WTC11 (cell line): ENCODE results near the gene SNRPD2. TPM values are rescaled to one million over a fixed set of nuclear protein-coding genes. Genes with fewer than 3 reads are reported as not detected.

Experiments used
- CREB1 ChIP-seq: sonication (generic); formaldehyde crosslinking; IDR thresholded peaks from 2 replicates; pipeline ENCODE4 v1.8.0; 2023; ENCODE audit warnings: mild to moderate bottlenecking, missing genetic modification reagents
- JAZF1 ChIP-seq: fragments of 250-450 bp; sonication (Bioruptor Pico); IDR thresholded peaks from 2 replicates; pipeline ENCODE4 v1.9.0; 2021; ENCODE audit warnings: moderate library complexity, mild to moderate bottlenecking, inconsistent platforms
- KAT7 ChIP-seq: sonication (generic); formaldehyde crosslinking; IDR thresholded peaks from 2 replicates; pipeline ENCODE4 v1.8.1; 2023; ENCODE audit warnings: missing genetic modification reagents, mild to moderate bottlenecking, borderline replicate concordance
- MYBL2 ChIP-seq: sonication (generic); formaldehyde crosslinking; IDR thresholded peaks from 2 replicates; pipeline ENCODE4 v1.8.1; 2023; ENCODE audit warnings: mild to moderate bottlenecking, moderate library complexity, missing genetic modification reagents
- SOX15 ChIP-seq: fragments of 250-450 bp; sonication (Bioruptor Pico); IDR thresholded peaks from 2 replicates; pipeline ENCODE4 v1.9.0; 2021; ENCODE audit warnings: mild to moderate bottlenecking
- TCF7 ChIP-seq: sonication (generic); formaldehyde crosslinking; IDR thresholded peaks from 2 replicates; pipeline ENCODE4 v1.8.0; 2022; ENCODE audit warnings: mild to moderate bottlenecking, low read depth, missing genetic modification reagents, moderate library complexity
- TEAD1 ChIP-seq: sonication (generic); formaldehyde crosslinking; IDR thresholded peaks from 2 replicates; pipeline ENCODE4 v1.8.0; 2022; ENCODE audit warnings: mild to moderate bottlenecking, missing genetic modification reagents
- ZNF219 ChIP-seq: sonication (generic); formaldehyde crosslinking; IDR thresholded peaks from 2 replicates; pipeline ENCODE4 v1.8.0; 2023; ENCODE audit warnings: missing genetic modification reagents, mild to moderate bottlenecking, borderline replicate concordance
- ZNF232 ChIP-seq: sonication (generic); formaldehyde crosslinking; IDR thresholded peaks from 2 replicates; pipeline ENCODE4 v1.8.0; 2022; ENCODE audit warnings: mild to moderate bottlenecking, missing genetic modification reagents
- ZNF317 ChIP-seq: sonication (generic); formaldehyde crosslinking; IDR thresholded peaks from 2 replicates; pipeline ENCODE4 v1.8.1; 2023; ENCODE audit warnings: low read depth, mild to moderate bottlenecking, moderate library complexity, missing genetic modification reagents, borderline replicate concordance
- ZNF671 ChIP-seq: fragments of 250-450 bp; sonication (Bioruptor Pico); IDR thresholded peaks from 2 replicates; pipeline ENCODE4 v1.8.0; 2021; ENCODE audit warnings: mild to moderate bottlenecking
- total RNA-seq: library from RNA; stranded (reverse); gene quantifications from 3 replicates; pipeline ENCODE4 v1.2.3, GENCODE V29; 2021
- TF ChIP-seq, protein P1 (sequence below): sonication (generic); formaldehyde crosslinking; IDR thresholded peaks from 2 replicates; pipeline ENCODE4 v1.8.1; 2022; ENCODE audit warnings: missing genetic modification reagents, borderline replicate concordance
- TF ChIP-seq, protein P2 (sequence below): sonication (generic); formaldehyde crosslinking; IDR thresholded peaks from 2 replicates; pipeline ENCODE4 v1.8.0; 2022; ENCODE audit warnings: mild to moderate bottlenecking, missing genetic modification reagents
- TF ChIP-seq, protein P3 (sequence below): fragments of 200-600 bp; IDR thresholded peaks from 2 replicates; pipeline ENCODE4 v1.8.0; 2022; ENCODE audit warnings: antibody characterized with exemption
- TF ChIP-seq, protein P4 (sequence below): sonication (generic); formaldehyde crosslinking; IDR thresholded peaks from 2 replicates; pipeline ENCODE4 v1.8.0; 2022; ENCODE audit warnings: mild to moderate bottlenecking, missing genetic modification reagents
- TF ChIP-seq, protein P5 (sequence below): sonication (generic); formaldehyde crosslinking; IDR thresholded peaks from 2 replicates; pipeline ENCODE4 v1.8.1; 2023; ENCODE audit warnings: mild to moderate bottlenecking, missing genetic modification reagents
- TF ChIP-seq, protein P6 (sequence below): sonication (generic); formaldehyde crosslinking; IDR thresholded peaks from 2 replicates; pipeline ENCODE4 v1.8.1; 2022; ENCODE audit warnings: mild to moderate bottlenecking, moderate library complexity, missing genetic modification reagents
- TF ChIP-seq, protein P7 (sequence below): sonication (generic); formaldehyde crosslinking; IDR thresholded peaks from 2 replicates; pipeline ENCODE4 v1.8.0; 2022; ENCODE audit warnings: mild to moderate bottlenecking, missing genetic modification reagents
- TF ChIP-seq, protein P8 (sequence below): sonication (generic); formaldehyde crosslinking; IDR thresholded peaks from 2 replicates; pipeline ENCODE4 v1.8.1; 2022; ENCODE audit warnings: low read depth, mild to moderate bottlenecking, moderate library complexity, missing genetic modification reagents, borderline replicate concordance

Gene SNRPD2
- total RNA-seq, 1 experiment from 2014 or later: 739 TPM

DNA sequence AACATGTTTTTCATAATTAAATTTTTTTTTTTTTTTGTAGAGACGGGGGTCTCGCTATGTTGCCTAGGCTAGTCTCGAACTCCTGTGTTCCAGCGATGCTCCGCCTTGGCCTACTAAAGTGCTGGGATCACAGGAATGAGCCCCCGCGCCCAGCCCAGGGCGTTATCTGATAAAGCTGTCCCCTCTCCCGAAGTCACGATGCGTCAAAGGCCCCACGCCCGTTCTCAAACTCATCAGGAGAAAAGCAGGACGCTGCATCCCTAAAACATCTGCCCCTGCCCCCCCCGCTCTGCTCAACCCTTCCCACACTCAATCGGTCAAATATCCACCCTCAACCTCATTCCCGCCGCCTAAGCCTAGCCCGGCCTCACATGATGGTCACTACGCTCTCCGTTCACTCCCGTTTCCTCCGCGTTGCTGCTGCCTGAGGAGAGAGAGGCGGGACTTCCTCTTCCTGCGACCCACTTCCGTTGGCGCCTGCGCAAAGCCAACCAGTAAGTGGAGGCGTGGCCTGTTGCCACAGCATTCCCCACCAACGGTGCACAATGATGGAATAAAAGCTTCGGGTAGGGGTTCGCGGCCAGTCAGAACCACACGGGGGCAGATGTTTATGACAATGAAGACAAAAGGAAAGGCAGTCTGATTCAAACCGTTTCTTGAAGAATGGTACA, at the start of gene SNRPD2 (continued):
- TF ChIP-seq, protein P1, sequence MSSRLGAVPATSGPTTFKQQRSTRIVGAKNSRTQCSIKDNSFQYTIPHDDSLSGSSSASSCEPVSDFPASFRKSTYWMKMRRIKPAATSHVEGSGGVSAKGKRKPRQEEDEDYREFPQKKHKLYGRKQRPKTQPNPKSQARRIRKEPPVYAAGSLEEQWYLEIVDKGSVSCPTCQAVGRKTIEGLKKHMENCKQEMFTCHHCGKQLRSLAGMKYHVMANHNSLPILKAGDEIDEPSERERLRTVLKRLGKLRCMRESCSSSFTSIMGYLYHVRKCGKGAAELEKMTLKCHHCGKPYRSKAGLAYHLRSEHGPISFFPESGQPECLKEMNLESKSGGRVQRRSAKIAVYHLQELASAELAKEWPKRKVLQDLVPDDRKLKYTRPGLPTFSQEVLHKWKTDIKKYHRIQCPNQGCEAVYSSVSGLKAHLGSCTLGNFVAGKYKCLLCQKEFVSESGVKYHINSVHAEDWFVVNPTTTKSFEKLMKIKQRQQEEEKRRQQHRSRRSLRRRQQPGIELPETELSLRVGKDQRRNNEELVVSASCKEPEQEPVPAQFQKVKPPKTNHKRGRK: no peak
- TF ChIP-seq KAT7 (CRISPR knock-in tag) (no peak), TEAD1 (CRISPR knock-in tag) (0 out of 2 replicates have a peak, but pooled peaks have one; percentile 35), JAZF1 (CRISPR knock-in tag) (no peak), ZNF317 (no peak), SOX15 (CRISPR knock-in tag) (no peak), ZNF219 (CRISPR knock-in tag) (no peak), MYBL2 (CRISPR knock-in tag) (no peak), ZNF671 (CRISPR knock-in tag) (no peak), ZNF232 (CRISPR knock-in tag) (0 out of 2 replicates have a peak, but pooled peaks have one; percentile 31), CREB1 (CRISPR knock-in tag) (no peak), TCF7 (CRISPR knock-in tag) (no peak)
- TF ChIP-seq, protein P2, sequence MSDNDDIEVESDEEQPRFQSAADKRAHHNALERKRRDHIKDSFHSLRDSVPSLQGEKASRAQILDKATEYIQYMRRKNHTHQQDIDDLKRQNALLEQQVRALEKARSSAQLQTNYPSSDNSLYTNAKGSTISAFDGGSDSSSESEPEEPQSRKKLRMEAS (CRISPR knock-in tag): peak; percentile 47; the same call in 1 of the 2 replicates
- TF ChIP-seq, protein P3, sequence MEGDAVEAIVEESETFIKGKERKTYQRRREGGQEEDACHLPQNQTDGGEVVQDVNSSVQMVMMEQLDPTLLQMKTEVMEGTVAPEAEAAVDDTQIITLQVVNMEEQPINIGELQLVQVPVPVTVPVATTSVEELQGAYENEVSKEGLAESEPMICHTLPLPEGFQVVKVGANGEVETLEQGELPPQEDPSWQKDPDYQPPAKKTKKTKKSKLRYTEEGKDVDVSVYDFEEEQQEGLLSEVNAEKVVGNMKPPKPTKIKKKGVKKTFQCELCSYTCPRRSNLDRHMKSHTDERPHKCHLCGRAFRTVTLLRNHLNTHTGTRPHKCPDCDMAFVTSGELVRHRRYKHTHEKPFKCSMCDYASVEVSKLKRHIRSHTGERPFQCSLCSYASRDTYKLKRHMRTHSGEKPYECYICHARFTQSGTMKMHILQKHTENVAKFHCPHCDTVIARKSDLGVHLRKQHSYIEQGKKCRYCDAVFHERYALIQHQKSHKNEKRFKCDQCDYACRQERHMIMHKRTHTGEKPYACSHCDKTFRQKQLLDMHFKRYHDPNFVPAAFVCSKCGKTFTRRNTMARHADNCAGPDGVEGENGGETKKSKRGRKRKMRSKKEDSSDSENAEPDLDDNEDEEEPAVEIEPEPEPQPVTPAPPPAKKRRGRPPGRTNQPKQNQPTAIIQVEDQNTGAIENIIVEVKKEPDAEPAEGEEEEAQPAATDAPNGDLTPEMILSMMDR: no peak
- TF ChIP-seq, protein P4, sequence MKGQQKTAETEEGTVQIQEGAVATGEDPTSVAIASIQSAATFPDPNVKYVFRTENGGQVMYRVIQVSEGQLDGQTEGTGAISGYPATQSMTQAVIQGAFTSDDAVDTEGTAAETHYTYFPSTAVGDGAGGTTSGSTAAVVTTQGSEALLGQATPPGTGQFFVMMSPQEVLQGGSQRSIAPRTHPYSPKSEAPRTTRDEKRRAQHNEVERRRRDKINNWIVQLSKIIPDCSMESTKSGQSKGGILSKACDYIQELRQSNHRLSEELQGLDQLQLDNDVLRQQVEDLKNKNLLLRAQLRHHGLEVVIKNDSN (CRISPR knock-in tag): peak; percentile 40; the same call in 1 of the 2 replicates
- TF ChIP-seq, protein P5, sequence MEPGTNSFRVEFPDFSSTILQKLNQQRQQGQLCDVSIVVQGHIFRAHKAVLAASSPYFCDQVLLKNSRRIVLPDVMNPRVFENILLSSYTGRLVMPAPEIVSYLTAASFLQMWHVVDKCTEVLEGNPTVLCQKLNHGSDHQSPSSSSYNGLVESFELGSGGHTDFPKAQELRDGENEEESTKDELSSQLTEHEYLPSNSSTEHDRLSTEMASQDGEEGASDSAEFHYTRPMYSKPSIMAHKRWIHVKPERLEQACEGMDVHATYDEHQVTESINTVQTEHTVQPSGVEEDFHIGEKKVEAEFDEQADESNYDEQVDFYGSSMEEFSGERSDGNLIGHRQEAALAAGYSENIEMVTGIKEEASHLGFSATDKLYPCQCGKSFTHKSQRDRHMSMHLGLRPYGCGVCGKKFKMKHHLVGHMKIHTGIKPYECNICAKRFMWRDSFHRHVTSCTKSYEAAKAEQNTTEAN: no peak
- TF ChIP-seq, protein P6, sequence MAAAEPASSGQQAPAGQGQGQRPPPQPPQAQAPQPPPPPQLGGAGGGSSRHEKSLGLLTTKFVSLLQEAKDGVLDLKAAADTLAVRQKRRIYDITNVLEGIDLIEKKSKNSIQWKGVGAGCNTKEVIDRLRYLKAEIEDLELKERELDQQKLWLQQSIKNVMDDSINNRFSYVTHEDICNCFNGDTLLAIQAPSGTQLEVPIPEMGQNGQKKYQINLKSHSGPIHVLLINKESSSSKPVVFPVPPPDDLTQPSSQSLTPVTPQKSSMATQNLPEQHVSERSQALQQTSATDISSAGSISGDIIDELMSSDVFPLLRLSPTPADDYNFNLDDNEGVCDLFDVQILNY (CRISPR knock-in tag): 0 out of 2 replicates have a peak, but pooled peaks have one; percentile 27
- TF ChIP-seq, protein P7, sequence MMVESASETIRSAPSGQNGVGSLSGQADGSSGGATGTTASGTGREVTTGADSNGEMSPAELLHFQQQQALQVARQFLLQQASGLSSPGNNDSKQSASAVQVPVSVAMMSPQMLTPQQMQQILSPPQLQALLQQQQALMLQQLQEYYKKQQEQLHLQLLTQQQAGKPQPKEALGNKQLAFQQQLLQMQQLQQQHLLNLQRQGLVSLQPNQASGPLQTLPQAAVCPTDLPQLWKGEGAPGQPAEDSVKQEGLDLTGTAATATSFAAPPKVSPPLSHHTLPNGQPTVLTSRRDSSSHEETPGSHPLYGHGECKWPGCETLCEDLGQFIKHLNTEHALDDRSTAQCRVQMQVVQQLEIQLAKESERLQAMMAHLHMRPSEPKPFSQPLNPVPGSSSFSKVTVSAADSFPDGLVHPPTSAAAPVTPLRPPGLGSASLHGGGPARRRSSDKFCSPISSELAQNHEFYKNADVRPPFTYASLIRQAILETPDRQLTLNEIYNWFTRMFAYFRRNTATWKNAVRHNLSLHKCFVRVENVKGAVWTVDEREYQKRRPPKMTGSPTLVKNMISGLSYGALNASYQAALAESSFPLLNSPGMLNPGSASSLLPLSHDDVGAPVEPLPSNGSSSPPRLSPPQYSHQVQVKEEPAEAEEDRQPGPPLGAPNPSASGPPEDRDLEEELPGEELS (CRISPR knock-in tag): 0 out of 2 replicates have a peak, but pooled peaks have one; percentile 21
- TF ChIP-seq, protein P8, sequence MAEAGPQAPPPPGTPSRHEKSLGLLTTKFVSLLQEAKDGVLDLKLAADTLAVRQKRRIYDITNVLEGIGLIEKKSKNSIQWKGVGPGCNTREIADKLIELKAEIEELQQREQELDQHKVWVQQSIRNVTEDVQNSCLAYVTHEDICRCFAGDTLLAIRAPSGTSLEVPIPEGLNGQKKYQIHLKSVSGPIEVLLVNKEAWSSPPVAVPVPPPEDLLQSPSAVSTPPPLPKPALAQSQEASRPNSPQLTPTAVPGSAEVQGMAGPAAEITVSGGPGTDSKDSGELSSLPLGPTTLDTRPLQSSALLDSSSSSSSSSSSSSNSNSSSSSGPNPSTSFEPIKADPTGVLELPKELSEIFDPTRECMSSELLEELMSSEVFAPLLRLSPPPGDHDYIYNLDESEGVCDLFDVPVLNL (CRISPR knock-in tag): peak; percentile 82; the same call in 1 of the 2 replicates
